NT2/D1 (cell line): ENCODE results near the gene NOL6.

Experiments
- DNase-seq: peaks from one replicate; pipeline ENCODE4 v3.0.0-alpha.2; 2011; ENCODE audit warnings: low read depth, low spot score
- H3K27me3 ChIP-seq: 2 replicates; pipeline ENCODE4 v1.6.0; 2011; ENCODE audit warnings: mild to moderate bottlenecking; ENCODE audit not compliant: insufficient read length, insufficient read depth
- H3K36me3 ChIP-seq: 2 replicates; pipeline ENCODE4 v1.6.1; 2011; ENCODE audit warnings: mild to moderate bottlenecking, low read length, mixed read lengths; ENCODE audit not compliant: insufficient read depth, insufficient read length
- H3K4me1 ChIP-seq: 2 replicates; pipeline ENCODE4 v1.5.1; 2011; ENCODE audit not compliant: insufficient read depth, insufficient read length
- H3K4me3 ChIP-seq: 2 replicates; pipeline ENCODE4 v1.5.1; 2011; ENCODE audit warnings: low read depth; ENCODE audit not compliant: insufficient read length
- H3K9ac ChIP-seq: 2 replicates; pipeline ENCODE4 v1.6.0; 2011; ENCODE audit warnings: low read depth; ENCODE audit not compliant: insufficient read length
- H3K9me3 ChIP-seq: 2 replicates; pipeline ENCODE4 v1.5.1; 2011; ENCODE audit warnings: mild to moderate bottlenecking, low read length; ENCODE audit not compliant: insufficient read depth
- SUZ12 ChIP-seq: IDR thresholded peaks from 2 replicates; pipeline ENCODE4 v1.6.1; 2011; ENCODE audit not compliant: insufficient read length, insufficient read depth; ENCODE audit errors: extremely low read depth
- YY1 ChIP-seq: IDR thresholded peaks from 2 replicates; pipeline ENCODE4 v1.6.1; 2011; ENCODE audit not compliant: insufficient read length, insufficient read depth
- ZNF274 ChIP-seq: IDR thresholded peaks from 2 replicates; pipeline ENCODE4 v1.6.1; 2011; ENCODE audit warnings: mild to moderate bottlenecking, low read depth, low read length

The NOL6 gene

DNA sequence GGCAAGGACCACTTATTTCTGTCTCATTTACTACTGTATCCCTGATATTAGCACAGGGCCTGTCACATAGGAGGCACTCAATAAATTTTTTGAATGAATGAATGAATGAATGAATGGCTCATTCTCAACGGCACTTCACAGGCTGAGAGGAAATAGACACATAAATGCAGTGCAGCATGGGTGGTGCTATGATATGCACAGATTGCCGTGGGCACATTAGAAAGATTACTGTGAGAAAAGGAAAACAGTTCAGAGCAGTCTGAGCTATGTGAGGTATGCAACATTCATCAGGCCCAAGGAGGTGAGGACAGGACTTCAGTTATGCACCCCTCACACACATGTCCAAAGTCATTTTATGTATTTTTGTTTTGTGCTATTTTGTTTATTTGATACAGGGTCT, 6.4 kb upstream of the NOL6 start:
- H3K9ac ChIP-seq: no peak overlapping the region
- H3K27me3 ChIP-seq: no peaks in the 10 kb centered on the region
- H3K36me3 ChIP-seq: no peaks in the 10 kb centered on the region
- DNase-seq: no peak
- H3K4me3 ChIP-seq: no peak overlapping the region
- TF ChIP-seq YY1 (no peak), ZNF274 (no peak), SUZ12 (no peak)
- H3K4me1 ChIP-seq: no peaks in the 10 kb centered on the region
- H3K9me3 ChIP-seq: no peaks in the 10 kb centered on the region

DNA sequence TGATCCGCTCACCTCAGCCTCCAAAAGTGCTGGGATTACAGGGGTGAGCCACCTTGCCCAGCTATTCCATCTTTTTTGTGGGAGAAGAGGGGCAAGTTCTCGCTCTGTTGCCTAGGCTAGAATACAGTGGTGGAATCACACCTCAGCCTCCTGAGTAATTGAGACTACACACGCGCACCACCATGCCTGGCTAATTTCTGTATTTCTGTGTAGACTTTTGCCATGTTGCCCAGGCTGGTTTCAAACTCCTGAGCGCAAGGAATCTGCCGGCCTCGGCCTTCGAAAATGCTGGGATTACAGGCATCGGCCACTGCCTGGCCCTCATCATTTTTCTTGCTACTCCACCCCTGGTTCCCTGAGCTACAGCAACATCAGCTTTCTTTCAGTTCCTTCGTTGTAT, 2.8 kb upstream of the NOL6 start:
- no peak for DNase-seq
- peaks cover 3% of the 10 kb centered on the region for H3K4me1 ChIP-seq
- no peaks in the 10 kb centered on the region for H3K27me3 ChIP-seq
- H3K9ac ChIP-seq: no peak overlapping the region
- TF ChIP-seq SUZ12: no peak
- TF ChIP-seq YY1: no peak
- TF ChIP-seq ZNF274: no peak
- H3K4me3 ChIP-seq: no peak overlapping the region
- no peaks in the 10 kb centered on the region for H3K9me3 ChIP-seq
- peaks cover 12% of the 10 kb centered on the region for H3K36me3 ChIP-seq

DNA sequence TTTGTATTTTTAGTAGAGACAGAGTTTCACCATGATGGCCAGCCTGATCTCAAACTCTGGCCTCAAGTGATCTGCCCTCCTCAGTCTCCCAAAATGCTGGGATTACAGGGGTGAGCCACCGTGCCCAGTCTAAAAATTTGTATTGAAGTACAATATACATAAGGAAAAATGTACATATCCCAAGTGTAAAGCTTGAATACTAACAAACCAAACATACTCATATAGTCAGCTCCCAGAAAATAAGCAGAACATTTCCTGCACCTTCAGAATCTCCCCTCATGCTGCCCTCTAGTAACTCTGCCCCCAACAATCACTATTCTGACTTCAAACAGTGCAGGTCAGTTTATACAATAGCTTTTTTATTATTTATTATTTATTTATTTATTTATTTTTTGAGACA, 1.6 kb upstream of the NOL6 start:
- Histone ChIP-seq H3K4me1 (peaks cover 3% of the 10 kb centered on the region), H3K9ac (no peak overlapping the region), H3K9me3 (no peaks in the 10 kb centered on the region), H3K4me3 (no peak overlapping the region), H3K27me3 (no peaks in the 10 kb centered on the region), H3K36me3 (peaks cover 22% of the 10 kb centered on the region)
- TF ChIP-seq ZNF274 (no peak), SUZ12 (no peak), YY1 (no peak)
- no peak for DNase-seq

DNA sequence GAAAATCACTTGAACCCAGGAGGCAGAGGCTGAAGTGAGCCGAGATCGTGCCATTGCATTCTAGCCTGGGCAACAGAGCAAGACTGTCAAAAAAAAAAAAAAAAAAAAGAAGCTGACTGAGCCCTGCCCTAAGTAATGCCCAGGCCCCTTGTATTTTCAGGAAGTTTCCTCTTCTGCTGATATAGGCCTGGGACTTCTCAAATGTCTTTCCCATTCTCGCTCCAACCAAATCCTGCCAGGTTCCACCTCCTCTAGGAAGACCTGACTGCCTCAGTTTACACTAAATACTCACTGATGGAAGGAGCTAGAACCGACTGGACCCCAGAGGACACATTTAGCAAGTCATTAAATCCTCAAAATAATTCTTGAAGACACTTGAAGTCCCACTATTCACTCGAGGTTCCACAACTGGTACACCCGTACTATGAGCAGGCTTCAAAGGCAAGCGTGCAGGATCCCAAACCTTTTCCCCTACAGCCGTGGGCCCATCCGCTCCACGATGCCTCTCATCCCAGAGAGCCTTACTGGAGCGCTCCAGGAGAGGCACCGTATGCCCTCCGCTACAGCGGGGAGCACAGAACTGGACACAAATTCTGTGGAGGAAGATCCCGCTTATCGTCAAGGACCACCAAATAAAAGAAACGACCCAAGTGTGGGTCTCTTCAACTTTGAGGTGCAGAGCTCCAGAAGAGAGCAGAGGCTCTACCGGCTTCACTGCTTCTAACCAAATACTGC, 676 bp downstream of the NOL6 start:
- no peak for DNase-seq
- H3K9ac ChIP-seq: peak overlapping the region; percentile 98
- no peaks in the 10 kb centered on the region for H3K27me3 ChIP-seq
- peak overlapping the region; percentile 99 for H3K4me3 ChIP-seq
- TF ChIP-seq ZNF274 (no peak), YY1 (no peak), SUZ12 (no peak)
- H3K36me3 ChIP-seq: peaks cover 43% of the 10 kb centered on the region
- no peaks in the 10 kb centered on the region for H3K9me3 ChIP-seq
- peaks cover 3% of the 10 kb centered on the region for H3K4me1 ChIP-seq

DNA sequence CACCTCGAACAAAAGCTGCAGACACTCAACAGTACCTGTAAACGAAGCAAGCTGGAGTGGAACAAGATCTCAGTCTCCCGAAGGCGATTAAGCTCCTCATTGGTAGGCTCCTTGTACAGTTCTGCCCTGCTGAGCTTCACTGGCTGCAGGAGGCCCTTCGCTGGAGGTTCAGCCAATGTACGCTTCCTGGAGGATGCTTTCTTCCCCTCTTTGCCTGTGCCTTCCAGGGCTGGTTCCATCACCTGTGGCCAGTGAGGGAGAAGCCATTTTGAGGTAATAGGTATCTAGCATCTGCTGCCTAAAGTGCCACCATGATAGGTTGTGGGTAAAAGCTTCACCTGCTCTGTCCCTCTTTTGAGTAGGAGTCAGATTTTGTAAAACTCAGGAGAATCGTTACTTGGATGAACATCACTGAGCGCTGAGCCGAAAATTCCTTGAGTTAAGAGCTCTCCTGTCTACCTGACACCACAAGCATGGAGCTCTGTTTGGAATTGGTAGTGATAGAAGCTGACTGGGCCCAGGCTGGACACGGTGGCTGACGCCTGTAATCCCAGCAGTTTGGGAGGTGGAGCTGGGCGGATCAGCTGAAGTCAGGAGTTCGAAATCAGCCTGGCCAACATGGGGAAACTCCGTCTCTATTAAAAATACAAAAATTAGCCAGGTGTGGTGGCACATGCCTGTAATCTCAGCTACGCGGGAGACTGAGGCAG, 1.4 kb downstream of the NOL6 start:
- Histone ChIP-seq H3K27me3 (no peaks in the 10 kb centered on the region), H3K4me1 (peaks cover 3% of the 10 kb centered on the region), H3K4me3 (peak overlapping the region; percentile 99), H3K9me3 (no peaks in the 10 kb centered on the region), H3K9ac (peak overlapping the region; percentile 98), H3K36me3 (peaks cover 51% of the 10 kb centered on the region)
- no peak for TF ChIP-seq SUZ12
- DNase-seq: no peak

DNA sequence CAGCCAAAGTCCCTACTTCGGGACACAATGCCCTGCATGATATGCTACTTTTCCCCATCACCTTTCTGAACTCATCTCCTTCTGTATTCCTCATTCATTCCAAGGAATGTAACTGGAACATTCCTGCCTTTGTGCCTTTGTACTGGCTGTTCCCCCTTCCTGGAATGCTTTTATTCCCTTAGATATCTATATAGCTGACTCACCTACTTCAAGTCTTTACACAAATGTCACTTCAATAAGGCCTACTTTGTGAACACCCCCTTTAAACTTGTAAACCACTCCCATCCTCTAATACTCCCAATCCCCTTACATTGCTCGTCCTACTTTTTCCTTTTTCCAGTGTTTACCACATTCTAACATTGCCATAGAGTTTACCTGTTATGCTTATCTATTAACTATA, 2.4 kb downstream of the NOL6 start:
- no peak for TF ChIP-seq ZNF274
- TF ChIP-seq YY1: no peak
- TF ChIP-seq SUZ12: no peak
- no peaks in the 10 kb centered on the region for H3K27me3 ChIP-seq
- peaks cover 60% of the 10 kb centered on the region for H3K36me3 ChIP-seq
- no peaks in the 10 kb centered on the region for H3K9me3 ChIP-seq
- H3K4me1 ChIP-seq: peaks cover 5% of the 10 kb centered on the region
- DNase-seq: no peak
- no peak overlapping the region for H3K9ac ChIP-seq
- H3K4me3 ChIP-seq: no peak overlapping the region

DNA sequence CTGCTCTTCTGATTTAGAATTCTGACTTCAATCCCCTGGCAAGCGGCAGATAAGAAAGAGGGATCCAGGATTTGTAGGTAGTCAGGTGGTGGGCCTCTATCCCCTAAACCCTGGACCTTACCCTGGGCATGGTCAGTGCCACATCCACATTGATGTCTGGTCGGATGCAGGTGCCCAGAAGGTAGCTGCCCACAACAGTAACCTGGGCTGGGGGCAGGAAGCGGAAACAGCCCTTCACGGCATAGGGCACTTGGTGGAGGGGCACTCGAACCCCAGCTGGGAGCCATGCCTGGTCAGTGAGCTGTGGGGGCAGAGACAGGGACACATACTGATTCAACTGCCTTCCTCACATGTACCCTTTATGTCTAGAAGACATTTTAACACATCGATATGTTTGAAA, 3.8 kb downstream of the NOL6 start:
- H3K36me3 ChIP-seq: peaks cover 75% of the 10 kb centered on the region
- TF ChIP-seq SUZ12 (no peak), ZNF274 (no peak), YY1 (no peak)
- DNase-seq: no peak
- no peaks in the 10 kb centered on the region for H3K27me3 ChIP-seq
- H3K4me3 ChIP-seq: no peak overlapping the region
- H3K9ac ChIP-seq: no peak overlapping the region
- H3K9me3 ChIP-seq: no peaks in the 10 kb centered on the region
- peaks cover 7% of the 10 kb centered on the region for H3K4me1 ChIP-seq
